ENCODE data around the gene ACAP2. TPM values are rescaled to one million over a fixed set of nuclear protein-coding genes. Genes with fewer than 3 reads are reported as not detected.

Gene ACAP2
- total and polyA plus RNA-seq, 2 experiments from 2014 or later = 27.0 to 47.4 TPM

- Histone ChIP-seq H3K4me1 (ENCODE audit: insufficient read depth) (peaks cover 12% of the 10 kb centered on the region), H4K20me1 (ENCODE audit: insufficient read depth, poor library complexity, severe bottlenecking) (no peaks in the 10 kb centered on the region), H2AFZ (no peak overlapping the region), H3K27me3 (no peaks in the 10 kb centered on the region), H3K36me3 (replicated peaks; ENCODE audit: insufficient read depth, low read depth) (no peaks in the 10 kb centered on the region), H3K4me3 (no peak overlapping the region), H3K4me2 (no peak overlapping the region), H3K79me2 (peaks cover 37% of the 10 kb centered on the region), H3K9me2 (replicated peaks; ENCODE audit: insufficient read depth) (no peaks in the 10 kb centered on the region), H3K27ac (no peak overlapping the region), H3K9me3 (ENCODE audit: low read depth) (no peaks in the 10 kb centered on the region)
- WGBS (ENCODE audit: low lambda C conversion rate, missing lambda C conversion rate) = 87% methylated on average over 3 of the region's 3 CpGs
- TF ChIP-seq, protein P1, sequence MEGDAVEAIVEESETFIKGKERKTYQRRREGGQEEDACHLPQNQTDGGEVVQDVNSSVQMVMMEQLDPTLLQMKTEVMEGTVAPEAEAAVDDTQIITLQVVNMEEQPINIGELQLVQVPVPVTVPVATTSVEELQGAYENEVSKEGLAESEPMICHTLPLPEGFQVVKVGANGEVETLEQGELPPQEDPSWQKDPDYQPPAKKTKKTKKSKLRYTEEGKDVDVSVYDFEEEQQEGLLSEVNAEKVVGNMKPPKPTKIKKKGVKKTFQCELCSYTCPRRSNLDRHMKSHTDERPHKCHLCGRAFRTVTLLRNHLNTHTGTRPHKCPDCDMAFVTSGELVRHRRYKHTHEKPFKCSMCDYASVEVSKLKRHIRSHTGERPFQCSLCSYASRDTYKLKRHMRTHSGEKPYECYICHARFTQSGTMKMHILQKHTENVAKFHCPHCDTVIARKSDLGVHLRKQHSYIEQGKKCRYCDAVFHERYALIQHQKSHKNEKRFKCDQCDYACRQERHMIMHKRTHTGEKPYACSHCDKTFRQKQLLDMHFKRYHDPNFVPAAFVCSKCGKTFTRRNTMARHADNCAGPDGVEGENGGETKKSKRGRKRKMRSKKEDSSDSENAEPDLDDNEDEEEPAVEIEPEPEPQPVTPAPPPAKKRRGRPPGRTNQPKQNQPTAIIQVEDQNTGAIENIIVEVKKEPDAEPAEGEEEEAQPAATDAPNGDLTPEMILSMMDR (IDR thresholded peaks at IDR 0.05; ENCODE audit: poor library complexity) = no peak
- TF ChIP-seq EZH2 (IDR thresholded peaks at IDR 0.05; ENCODE audit: borderline replicate concordance) = no peak
- TF ChIP-seq EZH2phosphoT487 (IDR thresholded peaks at IDR 0.05; ENCODE audit: low read depth, severe bottlenecking, unreplicated experiment) = no peak
- DNase-seq (ENCODE audit: low spot score) = no peak
These were observed 175.7 kb downstream of the ACAP2 start for GRCh38 chr3:195267096-195267495.

GRCh38 chr3:195266428-195266827 lies 176.4 kb downstream of the ACAP2 start:
- no peaks in the 10 kb centered on the region for H3K36me3 ChIP-seq (replicated peaks; ENCODE audit: insufficient read depth, low read depth)
- peaks cover 42% of the 10 kb centered on the region for H3K79me2 ChIP-seq
- no peak overlapping the region for H3K4me2 ChIP-seq
- no peaks in the 10 kb centered on the region for H3K27me3 ChIP-seq
- H4K20me1 ChIP-seq (ENCODE audit: insufficient read depth, poor library complexity, severe bottlenecking) = no peaks in the 10 kb centered on the region
- H3K4me1 ChIP-seq (ENCODE audit: insufficient read depth) = peaks cover 10% of the 10 kb centered on the region
- no peaks in the 10 kb centered on the region for H3K9me2 ChIP-seq (replicated peaks; ENCODE audit: insufficient read depth)
- no peak overlapping the region for H2AFZ ChIP-seq
- H3K4me3 ChIP-seq = no peak overlapping the region
- no peak overlapping the region for H3K27ac ChIP-seq
- no peaks in the 10 kb centered on the region for H3K9me3 ChIP-seq (ENCODE audit: low read depth)
- no peak for TF ChIP-seq EZH2 (IDR thresholded peaks at IDR 0.05; ENCODE audit: borderline replicate concordance)
- no peak for TF ChIP-seq EZH2phosphoT487 (IDR thresholded peaks at IDR 0.05; ENCODE audit: low read depth, severe bottlenecking, unreplicated experiment)
- TF ChIP-seq, protein P1 (IDR thresholded peaks at IDR 0.05; ENCODE audit: poor library complexity) = no peak
- no peak for DNase-seq (ENCODE audit: low spot score)
- 94% methylated on average over 5 of the region's 5 CpGs for WGBS (ENCODE audit: low lambda C conversion rate, missing lambda C conversion rate)

DNA sequence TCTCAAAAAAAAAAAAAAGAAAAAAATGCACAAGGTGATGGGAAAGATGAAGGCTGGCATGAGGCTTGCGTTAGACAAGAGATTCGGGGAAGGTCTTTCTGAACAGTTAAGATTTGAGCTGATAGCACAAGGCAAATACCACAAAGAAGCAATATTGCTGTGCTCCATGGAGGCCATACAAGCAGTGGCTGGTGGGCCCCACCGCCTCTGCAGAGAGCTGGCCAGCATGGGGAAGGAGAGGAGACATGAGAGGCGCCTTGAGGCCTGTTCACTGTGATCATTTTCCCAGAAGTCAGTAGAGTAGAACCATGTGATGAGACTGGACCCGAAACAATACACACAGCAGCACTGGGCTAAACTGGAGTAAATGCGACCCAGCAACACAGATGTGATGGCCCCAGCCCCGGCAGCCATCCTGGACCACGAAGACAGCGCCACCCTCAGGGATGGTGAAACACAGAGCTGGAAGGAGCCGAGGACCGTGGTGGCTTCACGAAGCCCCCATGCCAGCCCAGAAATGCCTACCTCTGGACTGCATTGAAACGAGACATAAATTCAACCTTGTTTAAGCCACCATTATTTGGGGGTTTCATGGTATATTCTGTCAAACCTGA lies 177.3 kb downstream of the ACAP2 start:
- WGBS (ENCODE audit: low lambda C conversion rate, missing lambda C conversion rate) = 95% methylated on average over 13 of the region's 13 CpGs
- Histone ChIP-seq H2AFZ (no peak overlapping the region), H4K20me1 (ENCODE audit: insufficient read depth, poor library complexity, severe bottlenecking) (no peaks in the 10 kb centered on the region), H3K4me2 (no peak overlapping the region), H3K4me1 (ENCODE audit: insufficient read depth) (peaks cover 13% of the 10 kb centered on the region), H3K9me2 (replicated peaks; ENCODE audit: insufficient read depth) (no peaks in the 10 kb centered on the region), H3K4me3 (no peak overlapping the region), H3K79me2 (peaks cover 46% of the 10 kb centered on the region), H3K36me3 (replicated peaks; ENCODE audit: insufficient read depth, low read depth) (no peaks in the 10 kb centered on the region), H3K9me3 (ENCODE audit: low read depth) (no peaks in the 10 kb centered on the region), H3K27ac (no peak overlapping the region), H3K27me3 (no peaks in the 10 kb centered on the region)
- DNase-seq (ENCODE audit: low spot score) = no peak
- TF ChIP-seq EZH2 (IDR thresholded peaks at IDR 0.05; ENCODE audit: borderline replicate concordance) (no peak), EZH2phosphoT487 (IDR thresholded peaks at IDR 0.05; ENCODE audit: low read depth, severe bottlenecking, unreplicated experiment) (no peak)
- TF ChIP-seq, protein P1 (IDR thresholded peaks at IDR 0.05; ENCODE audit: poor library complexity) = no peak

Measured in hepatocyte (in vitro differentiated cells).